Breast epithelium (tissue), 4 donors: ENCODE results near the gene ZSCAN4. TPM values are rescaled to one million over a fixed set of nuclear protein-coding genes. Genes with fewer than 3 reads are reported as not detected.

ENCODE experiments used
- DNase-seq, 2 donors: peaks; one replicate each; pipeline ENCODE4 v3.0.0-alpha.2; 2019; ENCODE audit warnings: low spot score in 2 of 2
- H3K27ac ChIP-seq, 2 donors: fragments of 200-600 bp; sonication (generic) in 1 of 2; one replicate each; pipeline ENCODE4 v1.5.1; 2016 to 2019; ENCODE audit warnings: mild to moderate bottlenecking in 1 of 2
- H3K27me3 ChIP-seq, 2 donors: fragments of 200-600 bp; sonication (generic) in 1 of 2; one replicate each; pipeline versions ENCODE4 v1.5.1 to v1.6.0; 2017 to 2019; ENCODE audit warnings: control low read depth in 1 of 2, mild to moderate bottlenecking in 1 of 2
- H3K36me3 ChIP-seq: fragments of 200-600 bp; one replicate; pipeline ENCODE4 v1.5.1; 2019
- H3K4me1 ChIP-seq, 2 donors: fragments of 200-600 bp; sonication (generic); one replicate each; pipeline ENCODE4 v1.5.1; 2016 to 2019; ENCODE audit warnings: control low read depth in 1 of 2
- H3K4me3 ChIP-seq, 3 donors: fragments of 200-600 bp; sonication (generic); 1 replicate in 2 of 3; 2 replicates in 1 of 3; pipeline ENCODE4 v1.5.1; 2016 to 2019; ENCODE audit warnings: mild to moderate bottlenecking in 3 of 3, moderate library complexity in 2 of 3
- H3K9me3 ChIP-seq, 2 donors: fragments of 200-600 bp; sonication (generic) in 1 of 2; one replicate each; pipeline ENCODE4 v1.5.1; 2016 to 2019; ENCODE audit warnings: control low read depth in 1 of 2
- POLR2A ChIP-seq: fragments of 450-650 bp; IDR thresholded peaks from one replicate; pipeline ENCODE4 v1.6.1; 2016; ENCODE audit warnings: antibody characterized with exemption, mild to moderate bottlenecking, moderate library complexity
- POLR2AphosphoS5 ChIP-seq, 3 donors: sonication (generic); formaldehyde crosslinking; IDR thresholded peaks; one replicate each; pipeline ENCODE4 v1.6.1; 2017; ENCODE audit warnings: antibody characterized with exemption in 3 of 3
- intact Hi-C: fragments of 100-400 bp; cut with DNase I; formaldehyde crosslinking; loops from one replicate; pipeline ENCODE4 v1.15.1; 2023; ENCODE audit warnings: low total_unique reads
- total RNA-seq, 3 donors: library from RNA; depleted of rRNA; stranded (reverse); fragments of >200 nt; gene quantifications; one replicate each; pipeline ENCODE4 v1.1.0, GENCODE V29; 2016
- TF ChIP-seq, protein P1 (sequence below), 3 donors: fragments of 450-650 bp; IDR thresholded peaks; one replicate each; pipeline ENCODE4 v1.5.1; 2016 to 2017; ENCODE audit warnings: antibody characterized with exemption in 3 of 3, mild to moderate bottlenecking in 3 of 3, moderate library complexity in 3 of 3

Gene ZSCAN4
- total RNA-seq, 3 donors from 2014 or later, result not detected

DNA sequence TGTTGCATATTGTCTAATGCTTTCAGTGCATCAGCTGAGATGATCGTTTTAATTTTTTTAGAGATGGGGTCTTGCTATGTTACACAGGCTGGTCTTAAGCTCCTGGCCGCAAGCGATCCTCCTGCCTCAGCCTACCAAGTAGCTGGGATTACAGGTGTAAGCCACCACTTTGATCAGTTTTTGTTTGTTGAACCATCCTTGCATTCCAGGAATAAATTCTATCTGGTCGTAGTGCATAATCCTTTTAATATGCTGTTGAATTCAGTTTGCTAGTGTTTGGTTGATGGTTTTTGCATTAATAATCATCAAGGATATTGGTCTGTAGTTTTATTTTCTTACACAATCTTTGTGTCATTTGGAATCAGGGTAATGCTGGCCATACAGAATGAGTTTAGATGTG, 31.4 kb upstream of the ZSCAN4 start:
- Histone ChIP-seq H3K9me3 (peaks cover 57 to 71% of the 10 kb centered on the region in 2 donors), H3K4me1 (no peaks in the 10 kb centered on the region), H3K4me3 (no peak overlapping the region), H3K36me3 (peaks cover 49% of the 10 kb centered on the region), H3K27me3 (no peaks in the 10 kb centered on the region), H3K27ac (no peak overlapping the region)
- TF ChIP-seq, protein P1, sequence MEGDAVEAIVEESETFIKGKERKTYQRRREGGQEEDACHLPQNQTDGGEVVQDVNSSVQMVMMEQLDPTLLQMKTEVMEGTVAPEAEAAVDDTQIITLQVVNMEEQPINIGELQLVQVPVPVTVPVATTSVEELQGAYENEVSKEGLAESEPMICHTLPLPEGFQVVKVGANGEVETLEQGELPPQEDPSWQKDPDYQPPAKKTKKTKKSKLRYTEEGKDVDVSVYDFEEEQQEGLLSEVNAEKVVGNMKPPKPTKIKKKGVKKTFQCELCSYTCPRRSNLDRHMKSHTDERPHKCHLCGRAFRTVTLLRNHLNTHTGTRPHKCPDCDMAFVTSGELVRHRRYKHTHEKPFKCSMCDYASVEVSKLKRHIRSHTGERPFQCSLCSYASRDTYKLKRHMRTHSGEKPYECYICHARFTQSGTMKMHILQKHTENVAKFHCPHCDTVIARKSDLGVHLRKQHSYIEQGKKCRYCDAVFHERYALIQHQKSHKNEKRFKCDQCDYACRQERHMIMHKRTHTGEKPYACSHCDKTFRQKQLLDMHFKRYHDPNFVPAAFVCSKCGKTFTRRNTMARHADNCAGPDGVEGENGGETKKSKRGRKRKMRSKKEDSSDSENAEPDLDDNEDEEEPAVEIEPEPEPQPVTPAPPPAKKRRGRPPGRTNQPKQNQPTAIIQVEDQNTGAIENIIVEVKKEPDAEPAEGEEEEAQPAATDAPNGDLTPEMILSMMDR (IDR thresholded peaks at IDR 0.05), result no peak
- no peak for TF ChIP-seq POLR2A
- TF ChIP-seq POLR2AphosphoS5 (IDR thresholded peaks at IDR 0.05), result no peak
- DNase-seq, result no peak
- intact Hi-C loops, result no loop called here

DNA sequence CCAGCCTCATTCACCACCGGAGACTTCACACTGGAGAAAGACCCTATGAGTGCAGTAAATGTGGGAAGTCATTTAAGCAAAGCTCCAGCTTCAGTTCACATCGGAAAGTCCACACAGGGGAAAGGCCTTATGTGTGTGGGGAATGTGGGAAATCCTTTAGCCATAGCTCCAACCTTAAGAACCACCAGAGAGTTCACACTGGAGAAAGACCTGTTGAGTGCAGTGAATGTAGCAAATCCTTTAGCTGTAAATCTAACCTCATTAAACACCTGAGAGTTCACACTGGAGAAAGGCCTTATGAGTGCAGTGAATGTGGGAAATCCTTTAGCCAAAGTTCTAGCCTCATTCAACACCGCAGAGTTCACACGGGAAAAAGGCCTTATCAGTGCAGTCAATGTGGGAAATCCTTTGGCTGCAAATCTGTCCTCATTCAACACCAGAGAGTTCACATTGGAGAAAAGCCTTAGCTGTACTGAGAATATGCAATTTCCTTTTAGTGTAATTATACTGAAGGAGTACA, 27.0 kb upstream of the ZSCAN4 start:
- intact Hi-C loops, result no loop called here
- Histone ChIP-seq H3K4me3 (no peak overlapping the region), H3K27me3 (no peaks in the 10 kb centered on the region), H3K9me3 (peaks cover 75 to 82% of the 10 kb centered on the region in 2 donors), H3K36me3 (peaks cover 44% of the 10 kb centered on the region), H3K27ac (peak overlapping the region in 1 of 2 donors; percentile 14), H3K4me1 (no peaks in the 10 kb centered on the region)
- DNase-seq, result no peak
- TF ChIP-seq POLR2A (no peak), POLR2AphosphoS5 (IDR thresholded peaks at IDR 0.05) (no peak)
- TF ChIP-seq, protein P1 (IDR thresholded peaks at IDR 0.05), result no peak

DNA sequence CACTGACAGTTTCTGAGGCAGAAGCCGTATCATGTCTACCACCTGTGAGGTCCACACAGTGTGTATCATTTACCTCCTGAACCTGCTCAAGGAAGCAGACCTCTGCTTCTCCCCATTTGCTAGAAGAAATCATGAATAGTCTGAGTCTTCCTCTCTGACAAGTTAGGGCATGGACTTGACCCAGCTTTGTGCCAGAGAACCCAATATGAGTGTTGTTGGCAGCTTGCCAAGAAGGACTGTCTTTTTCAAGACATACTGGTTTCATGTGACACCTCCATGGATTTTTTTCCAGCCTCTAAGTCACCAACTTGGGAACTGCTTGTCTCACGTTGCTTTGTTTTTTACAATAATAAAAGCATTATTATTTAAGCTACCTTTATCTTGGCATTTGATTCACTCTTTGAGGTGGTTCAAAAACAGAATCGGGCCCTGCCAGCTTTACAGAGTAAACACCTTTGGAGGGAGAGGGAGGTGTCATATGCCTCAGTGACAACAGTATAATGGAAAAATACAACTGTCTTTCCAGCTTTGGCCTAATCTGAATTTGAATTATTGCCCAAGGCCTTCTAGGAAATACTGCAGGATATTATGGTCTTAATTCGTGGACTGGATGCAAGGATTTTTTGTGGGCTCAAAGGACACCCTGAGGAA, 26.2 kb upstream of the ZSCAN4 start:
- DNase-seq, result no peak
- H3K4me1 ChIP-seq, result no peaks in the 10 kb centered on the region
- H3K27ac ChIP-seq, result peak overlapping the region in 1 of 2 donors; percentile 14
- H3K4me3 ChIP-seq, result peak overlapping the region in 1 of 3 donors; percentile 1
- intact Hi-C loops, result no loop called here
- H3K36me3 ChIP-seq, result peaks cover 44% of the 10 kb centered on the region
- H3K9me3 ChIP-seq, result peaks cover 67 to 80% of the 10 kb centered on the region in 2 donors
- TF ChIP-seq, protein P1 (IDR thresholded peaks at IDR 0.05), result no peak
- no peak for TF ChIP-seq POLR2A
- no peak for TF ChIP-seq POLR2AphosphoS5 (IDR thresholded peaks at IDR 0.05)
- H3K27me3 ChIP-seq, result no peaks in the 10 kb centered on the region

DNA sequence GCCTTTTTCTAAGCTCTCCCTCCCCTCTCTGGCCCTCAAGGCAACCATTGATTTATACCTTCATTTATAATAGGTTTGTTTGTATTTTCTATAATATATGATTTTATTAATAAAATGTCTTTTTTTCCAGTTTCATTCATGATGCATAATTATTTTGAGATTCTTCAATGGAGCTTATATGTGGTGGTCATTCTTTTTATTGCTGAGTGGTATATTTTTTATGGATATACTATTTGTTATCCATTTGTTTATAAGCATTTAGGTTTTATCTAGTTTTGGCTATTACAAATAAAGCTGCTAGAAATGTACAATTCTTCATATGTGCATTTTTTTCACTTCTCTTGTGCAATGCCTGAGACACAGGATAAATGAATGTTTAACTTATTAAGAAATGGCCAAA, 25.0 kb upstream of the ZSCAN4 start:
- Histone ChIP-seq H3K36me3 (peaks cover 36% of the 10 kb centered on the region), H3K27ac (no peak overlapping the region), H3K27me3 (no peaks in the 10 kb centered on the region), H3K4me1 (no peaks in the 10 kb centered on the region), H3K9me3 (peaks cover 63 to 72% of the 10 kb centered on the region in 2 donors), H3K4me3 (no peak overlapping the region)
- intact Hi-C loops, result no loop called here
- TF ChIP-seq, protein P1 (IDR thresholded peaks at IDR 0.05), result no peak
- TF ChIP-seq POLR2A, result no peak
- DNase-seq, result no peak

DNA sequence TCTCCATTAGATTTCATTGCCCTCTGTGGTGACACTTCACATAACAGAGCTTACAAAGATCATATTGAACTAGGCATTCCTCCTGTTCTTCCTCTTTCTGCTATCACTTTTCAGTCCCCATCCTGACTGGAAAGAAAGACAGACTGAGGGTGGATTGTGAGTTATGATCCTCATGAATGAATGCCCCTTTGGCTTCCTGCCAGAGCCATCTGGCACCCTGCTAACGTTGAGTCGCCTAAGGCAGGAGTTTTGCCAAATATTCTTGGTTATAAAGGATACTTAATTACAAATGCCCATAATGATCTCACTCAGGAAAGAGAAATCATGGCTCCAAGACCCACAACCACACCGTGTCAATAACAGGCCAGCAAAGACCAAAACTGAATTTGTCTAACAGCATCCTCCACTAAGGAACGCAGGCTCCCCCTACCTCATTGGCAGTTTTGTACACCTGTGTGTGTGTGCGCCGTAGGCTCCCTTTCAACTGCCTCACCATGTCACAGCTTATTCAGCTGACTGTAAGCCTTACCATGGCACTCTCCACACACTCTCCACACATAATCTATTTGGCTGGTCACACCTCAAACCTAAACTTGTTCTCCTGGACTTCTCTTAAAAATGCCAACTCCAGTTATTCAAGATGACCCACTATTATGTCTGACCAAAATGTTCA, 20.3 kb upstream of the ZSCAN4 start:
- Histone ChIP-seq H3K4me3 (no peak overlapping the region), H3K27me3 (no peaks in the 10 kb centered on the region), H3K9me3 (peaks cover 17 to 28% of the 10 kb centered on the region in 2 donors), H3K4me1 (no peaks in the 10 kb centered on the region), H3K36me3 (no peaks in the 10 kb centered on the region), H3K27ac (no peak overlapping the region)
- no peak for DNase-seq
- TF ChIP-seq, protein P1 (IDR thresholded peaks at IDR 0.05), result no peak
- TF ChIP-seq POLR2AphosphoS5 (IDR thresholded peaks at IDR 0.05) (no peak), POLR2A (no peak)
- intact Hi-C loops, result no loop called here
